Hematopoietic multipotent progenitor cell (in vitro differentiated cells): ENCODE measurements around the gene ZNF100. TPM values are rescaled to one million over a fixed set of nuclear protein-coding genes. Genes with fewer than 3 reads are reported as not detected.
A peak's percentile ranks its signal among the peaks of the same experiment; 100 is the strongest.
"Not testable (repeated sequence)": the region's sequence is repeated elsewhere in the genome, so short reads cannot be mapped to it uniquely, and the experiment has no call there.

Experiments used
- DNase-seq, 3 donors: peaks; one replicate each; pipeline ENCODE4 v3.0.0-alpha.2; 2011 to 2015; ENCODE audit warnings: low read depth in 2 of 3, low spot score in 2 of 3
- total RNA-seq: library from RNA; depleted of rRNA; stranded (reverse); fragments of >200 nt; gene quantifications from one replicate; pipeline ENCODE4 v1.2.3, GENCODE V29; 2012

The ZNF100 gene
- 6.7 TPM for total RNA-seq

DNA sequence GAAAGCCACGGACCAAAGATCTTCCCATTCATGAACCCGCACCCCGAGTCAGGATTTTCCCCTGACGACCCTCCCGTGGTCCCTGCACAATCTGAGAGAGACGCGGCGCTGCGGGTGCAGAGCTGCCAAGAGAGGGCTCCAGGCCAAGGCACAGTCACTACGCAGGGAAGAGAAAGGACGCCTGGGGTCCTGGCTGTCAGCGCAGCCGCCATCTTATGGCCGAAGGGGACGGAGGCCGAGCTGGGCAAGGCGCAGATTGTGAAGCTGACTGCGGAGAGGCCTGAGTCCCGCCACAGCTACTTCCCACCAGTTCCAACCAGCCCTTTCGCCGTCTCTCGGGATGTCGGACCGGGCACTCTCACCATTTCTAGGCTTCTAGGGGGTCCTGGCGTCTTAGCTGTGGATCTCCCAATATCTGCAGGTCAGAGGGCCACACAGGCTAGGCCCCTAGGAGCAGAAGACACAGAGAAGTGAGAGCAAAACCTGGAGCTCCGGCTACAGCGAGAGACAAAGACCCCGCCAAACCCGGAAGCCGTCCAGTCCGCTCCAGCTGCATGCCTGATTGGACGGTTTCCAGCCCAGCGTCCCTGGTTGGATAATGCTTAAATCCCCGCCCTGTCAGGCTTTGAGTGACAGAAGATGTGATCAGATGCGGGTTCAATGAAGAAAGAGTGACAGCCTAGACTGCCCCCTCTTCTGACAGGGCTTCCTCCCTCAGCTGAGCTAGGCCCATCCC is at the start of gene ZNF100:
ZNF100 (minus strand) TSS at position 515 of the 736 bp plus-strand sequence; CDS start at position 365, 150 bp downstream.
- peak; percentile 60 to 97 (median 94) for DNase-seq

DNA sequence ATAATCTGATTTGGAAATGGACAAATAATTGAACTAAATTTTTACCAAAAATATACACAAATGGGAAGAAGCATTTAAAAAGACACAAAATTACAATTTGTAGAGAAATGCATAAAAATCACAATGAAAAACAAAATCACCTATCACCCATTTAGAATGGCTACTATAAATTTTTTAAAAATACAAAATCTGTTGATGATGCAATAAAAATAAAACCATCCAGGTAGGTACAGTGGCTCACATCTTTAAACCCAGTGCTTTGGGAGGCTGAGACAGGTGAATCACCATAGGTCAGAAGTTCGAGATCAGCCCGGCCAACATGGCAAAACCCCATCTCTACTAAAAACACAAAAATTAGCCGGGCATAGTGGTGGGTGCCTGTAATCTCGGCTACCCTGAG is 45.1 kb upstream of the ZNF100 start:
- DNase-seq, result no peak

DNA sequence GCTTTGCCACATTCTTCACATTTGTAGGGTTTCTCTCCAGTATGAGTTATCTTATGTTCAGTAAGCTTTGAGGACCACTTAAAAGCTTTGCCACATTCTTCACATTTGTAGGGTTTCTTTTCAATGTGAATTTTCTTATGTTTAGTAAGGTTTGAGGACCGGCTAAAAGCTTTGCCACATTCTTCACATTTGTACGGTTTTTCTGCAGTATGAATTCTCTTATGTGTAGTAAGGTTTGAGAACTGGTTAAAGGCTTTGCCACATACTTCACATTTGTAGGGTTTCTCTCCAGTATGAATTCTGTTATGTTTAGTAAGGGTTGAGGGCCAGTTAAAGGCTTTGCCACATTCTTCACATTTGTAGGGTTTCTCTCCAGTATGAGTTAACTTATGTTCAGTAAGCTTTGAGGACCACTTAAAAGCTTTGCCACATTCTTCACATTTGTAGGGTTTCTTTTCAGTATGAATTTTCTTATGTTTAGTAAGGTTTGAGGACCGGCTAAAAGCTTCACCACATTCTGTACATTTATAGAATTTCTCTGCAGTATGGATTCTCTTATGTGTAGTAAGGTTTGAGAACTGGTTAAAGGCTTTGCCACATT is 41.1 kb upstream of the ZNF100 start:
- not testable (repeated sequence) for DNase-seq

DNA sequence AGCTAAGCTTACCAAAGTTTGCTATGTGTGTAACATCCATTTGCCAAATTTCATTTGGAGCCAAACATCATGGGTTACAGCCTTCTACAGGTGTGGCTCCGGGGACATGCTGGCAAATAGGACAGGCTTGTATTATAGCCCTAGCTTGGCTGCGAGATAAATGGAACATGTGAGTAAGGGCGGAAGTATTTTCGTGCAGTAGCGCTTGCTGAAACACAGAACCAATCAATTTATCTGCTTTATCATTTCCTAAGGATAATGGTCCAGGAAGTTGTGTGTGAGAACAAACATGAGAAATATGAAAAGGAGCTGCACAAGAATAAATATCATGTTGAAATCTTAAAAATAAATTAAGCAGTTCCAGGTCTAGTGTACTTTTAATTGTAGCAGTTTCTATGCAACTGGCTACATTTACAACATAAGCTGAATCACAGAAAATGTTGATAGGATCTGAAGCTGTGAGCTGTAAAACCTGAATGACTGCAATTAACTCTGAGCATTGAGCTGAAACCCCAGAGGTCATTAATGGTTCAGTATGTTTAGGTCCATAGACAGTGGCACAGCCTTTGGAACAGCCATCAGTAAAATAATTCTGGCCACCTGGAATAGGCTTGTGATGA is 22.2 kb upstream of the ZNF100 start:
- no peak for DNase-seq

DNA sequence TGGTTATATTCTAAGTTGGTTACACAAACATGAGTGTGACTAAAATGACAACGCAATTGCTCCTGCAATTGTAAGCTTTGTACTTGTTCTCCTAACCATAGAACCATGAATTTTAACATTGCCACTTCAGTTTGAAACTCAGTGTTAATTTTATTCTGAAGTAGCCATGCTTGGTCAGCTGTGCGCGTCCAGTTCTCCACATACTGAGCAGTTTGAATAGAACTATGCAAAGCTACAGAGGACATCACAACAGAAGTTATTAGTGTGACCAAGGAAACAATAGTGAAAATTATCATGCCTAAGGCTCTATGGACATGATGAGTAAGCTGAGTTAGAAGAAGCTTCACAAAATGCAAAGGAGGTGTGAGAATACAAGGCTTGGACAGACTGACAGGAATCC is 19.6 kb upstream of the ZNF100 start:
- DNase-seq, result no peak

DNA sequence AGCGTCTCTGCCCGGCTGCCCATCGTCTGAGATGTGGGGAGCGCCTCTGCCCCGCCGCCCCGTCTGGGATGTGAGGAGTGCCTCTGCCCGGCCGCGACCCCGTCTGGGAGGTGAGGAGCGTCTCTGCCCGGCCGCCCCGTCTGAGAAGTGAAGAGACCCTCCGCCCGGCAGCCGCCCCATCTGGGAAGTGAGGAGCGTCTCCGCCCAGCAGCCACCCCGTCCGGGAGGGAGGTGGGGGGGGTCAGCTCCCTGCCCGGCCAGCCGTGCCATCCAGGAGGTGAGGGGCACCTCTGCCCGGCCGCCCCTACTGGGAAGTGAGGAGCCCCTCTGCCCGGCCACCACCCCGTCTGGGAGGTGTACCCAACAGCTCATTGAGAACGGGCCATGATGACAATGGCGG is 8.4 kb upstream of the ZNF100 start:
- DNase-seq, result not testable (repeated sequence)

DNA sequence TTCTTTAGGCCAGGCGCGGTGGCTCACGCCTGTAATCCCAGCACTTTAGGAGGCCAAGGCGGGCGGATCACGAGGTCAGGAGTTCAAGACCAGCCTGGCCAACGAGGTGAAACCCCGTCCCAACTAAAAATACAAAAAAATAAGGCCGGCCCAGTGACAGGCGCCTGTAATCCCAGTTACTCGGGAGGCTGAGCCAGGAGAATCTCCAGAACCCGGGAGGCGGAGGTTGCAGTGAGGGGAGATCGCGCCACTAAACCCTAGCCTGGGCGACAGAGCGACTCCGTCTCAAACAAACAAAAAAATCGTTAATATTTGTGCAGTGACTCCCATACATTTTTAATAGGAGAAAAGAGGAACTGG is 694 bp downstream of the ZNF100 start:
- not testable (repeated sequence) for DNase-seq

DNA sequence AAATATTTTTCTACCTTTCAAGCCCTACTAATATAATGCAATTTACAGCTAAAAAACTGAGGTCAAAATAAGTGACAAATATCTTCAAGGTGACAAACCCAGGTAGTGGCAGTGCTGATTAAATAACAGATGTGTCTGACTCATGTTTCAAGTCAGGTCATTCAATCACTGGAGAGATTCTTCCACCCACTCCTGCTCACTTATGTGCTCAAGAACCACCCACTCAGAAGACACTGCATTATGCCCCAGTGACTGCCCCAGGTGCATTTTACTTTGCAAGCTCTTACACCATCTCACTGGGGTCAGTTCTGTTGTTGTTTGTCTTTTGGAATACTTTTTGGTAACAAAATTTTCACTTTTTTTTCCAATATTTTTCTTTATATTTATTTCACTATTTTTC is 2.2 kb downstream of the ZNF100 start:
- DNase-seq, result no peak

DNA sequence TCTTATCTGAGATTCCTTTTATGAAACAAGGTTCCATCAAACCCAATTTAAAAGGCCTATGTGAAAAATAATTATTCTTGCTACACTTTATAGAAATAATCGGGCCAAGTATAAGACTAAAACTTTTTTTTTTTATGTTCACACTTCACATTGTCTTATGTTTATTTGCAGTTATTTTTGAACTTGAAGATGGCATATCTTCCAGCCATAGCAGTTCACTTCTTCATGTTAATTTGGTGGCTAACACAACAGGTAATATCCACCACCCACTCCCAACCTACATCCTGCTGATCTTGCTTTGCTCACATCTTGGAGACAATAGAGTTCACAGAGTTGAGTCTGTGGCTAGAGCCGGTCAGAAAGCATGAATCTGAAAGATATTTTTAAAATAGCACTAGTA is 5.8 kb downstream of the ZNF100 start:
- not testable (repeated sequence) for DNase-seq

DNA sequence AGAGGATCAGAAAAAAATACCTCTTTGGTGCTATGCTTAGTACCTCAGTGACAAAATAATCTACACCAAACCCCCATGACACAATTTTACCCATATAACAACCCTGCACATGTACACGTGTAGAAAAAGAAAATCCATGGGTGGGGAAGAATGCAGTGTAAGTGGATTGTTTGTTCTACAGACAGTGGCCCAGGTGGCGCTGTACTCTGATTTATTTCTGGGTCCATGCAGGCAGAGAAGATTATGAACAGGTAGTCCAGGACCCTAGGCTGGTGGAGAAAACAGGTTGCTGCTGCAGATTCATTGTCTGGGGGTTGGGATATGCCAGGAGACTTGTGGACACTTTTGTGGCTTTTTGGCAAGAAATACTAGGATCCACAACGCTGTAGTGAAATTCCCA is 9.1 kb downstream of the ZNF100 start:
- DNase-seq, result no peak

DNA sequence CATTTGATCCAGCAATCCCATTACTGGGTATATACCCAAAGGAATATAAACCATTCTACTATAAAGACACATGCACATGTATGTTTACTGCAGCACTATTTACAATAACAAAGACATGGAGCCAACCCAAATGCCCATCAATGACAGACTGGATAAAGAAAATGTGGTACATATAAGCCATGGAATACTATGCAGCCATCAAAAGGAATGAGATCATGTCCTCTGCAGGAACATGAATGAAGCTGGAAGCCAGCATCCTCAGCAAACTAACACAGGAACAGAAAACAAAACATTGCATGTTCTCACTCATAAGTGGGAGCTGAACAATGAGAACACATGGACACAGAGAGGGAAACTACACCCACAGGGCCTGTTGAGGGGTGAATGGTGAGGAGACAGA is 11.8 kb downstream of the ZNF100 start:
- DNase-seq, result not testable (repeated sequence)

DNA sequence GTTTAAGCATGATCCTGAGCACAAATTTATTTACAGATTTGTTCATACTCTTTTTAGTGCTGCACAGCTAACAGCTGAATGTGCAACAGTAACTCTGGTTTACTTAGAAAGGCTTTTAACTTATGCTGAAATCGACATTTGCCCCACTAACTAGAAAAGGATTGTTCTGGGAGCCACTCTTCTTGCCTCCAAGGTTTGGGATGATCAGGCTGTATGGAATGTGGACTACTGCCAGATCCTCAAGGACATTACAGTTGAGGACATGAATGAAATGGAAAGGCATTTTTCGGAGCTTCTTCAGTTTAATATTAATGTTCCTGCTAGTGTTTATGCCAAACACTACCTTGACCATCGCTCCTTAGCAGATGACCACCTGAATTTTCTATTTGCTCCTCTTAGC is 16.0 kb downstream of the ZNF100 start:
- DNase-seq, result no peak

DNA sequence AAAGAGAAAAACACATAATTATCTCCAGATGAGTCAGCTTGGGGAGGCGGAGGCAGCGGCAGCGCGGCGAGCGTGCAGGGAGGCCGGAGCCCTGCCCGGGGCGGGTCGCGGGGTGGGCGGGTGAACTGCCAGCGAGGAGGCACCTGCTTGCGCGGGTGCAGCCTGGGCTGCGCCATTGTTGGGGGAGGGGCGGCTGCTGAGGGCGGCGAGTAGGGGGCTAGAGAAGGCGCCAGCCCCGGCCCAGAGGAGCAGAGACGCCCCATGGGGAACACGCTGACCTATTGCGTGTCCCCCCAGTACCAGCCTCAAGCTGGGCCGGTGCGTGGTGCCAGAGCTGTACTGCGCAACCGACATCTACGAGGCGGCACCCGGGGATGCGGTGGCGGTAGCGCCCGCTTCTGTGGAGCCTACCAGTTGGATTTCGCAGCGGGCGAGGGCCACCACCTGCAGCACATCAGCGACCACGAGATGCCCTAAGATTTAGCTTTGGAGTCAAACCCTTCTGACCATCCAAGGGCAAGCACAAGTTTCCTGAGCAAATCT is 16.7 kb downstream of the ZNF100 start:
- no peak for DNase-seq

DNA sequence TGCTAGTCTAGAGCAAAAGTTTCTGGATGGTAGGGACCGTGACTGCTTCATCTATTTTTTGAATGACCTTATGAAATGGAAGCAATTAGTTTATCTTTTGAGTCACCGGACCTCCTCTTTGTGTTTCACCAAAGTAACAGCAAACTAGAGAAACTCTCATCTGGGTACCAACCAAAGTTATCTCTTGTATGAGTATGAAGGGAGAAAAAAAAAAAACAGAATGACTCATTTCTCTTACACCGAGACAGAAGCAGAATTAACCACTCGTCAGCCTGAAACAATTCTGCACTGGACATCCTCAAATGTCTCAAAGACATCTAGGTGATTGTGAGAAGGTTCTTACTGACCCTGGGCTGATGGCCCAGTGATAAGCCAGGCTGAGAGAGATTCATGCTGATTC is 18.3 kb downstream of the ZNF100 start:
- DNase-seq, result no peak

DNA sequence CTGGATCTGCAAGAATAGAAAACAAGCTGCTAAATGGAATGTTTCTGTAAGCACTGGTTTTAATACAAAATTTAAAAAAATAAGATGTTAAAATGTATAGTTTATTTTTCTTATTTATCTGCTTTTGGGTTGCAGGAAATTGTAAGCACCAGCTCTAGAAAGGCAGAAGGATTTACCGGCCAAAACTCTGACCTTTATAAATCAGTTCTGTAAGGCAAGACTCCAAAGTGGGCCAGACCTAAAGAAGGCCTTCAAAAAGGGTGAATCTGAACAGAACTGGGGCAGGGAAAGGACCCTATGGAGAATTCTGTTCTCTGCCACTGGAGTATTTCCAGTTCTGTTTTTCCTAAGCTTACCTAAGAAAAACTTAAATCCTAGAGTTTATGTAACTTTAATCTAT is 19.3 kb downstream of the ZNF100 start:
- no peak for DNase-seq

DNA sequence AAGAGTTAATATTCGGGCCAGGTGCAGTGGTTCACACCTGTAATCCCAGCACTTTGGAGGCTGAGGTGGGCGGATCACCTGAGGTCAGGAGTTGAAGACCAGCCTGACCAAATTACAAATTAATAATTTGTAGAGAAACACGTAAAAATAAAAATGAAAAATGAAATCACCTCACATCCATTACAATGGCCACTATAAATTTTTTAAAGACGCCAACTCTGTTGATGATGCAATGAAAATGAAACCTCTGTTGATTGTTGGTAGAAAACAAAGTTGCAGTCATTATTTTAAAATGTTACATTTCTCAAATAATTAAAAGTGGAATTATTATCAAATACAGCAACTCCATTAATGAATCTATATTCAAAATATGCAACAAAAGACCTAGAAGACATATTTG is 26.8 kb downstream of the ZNF100 start:
- DNase-seq, result no peak

DNA sequence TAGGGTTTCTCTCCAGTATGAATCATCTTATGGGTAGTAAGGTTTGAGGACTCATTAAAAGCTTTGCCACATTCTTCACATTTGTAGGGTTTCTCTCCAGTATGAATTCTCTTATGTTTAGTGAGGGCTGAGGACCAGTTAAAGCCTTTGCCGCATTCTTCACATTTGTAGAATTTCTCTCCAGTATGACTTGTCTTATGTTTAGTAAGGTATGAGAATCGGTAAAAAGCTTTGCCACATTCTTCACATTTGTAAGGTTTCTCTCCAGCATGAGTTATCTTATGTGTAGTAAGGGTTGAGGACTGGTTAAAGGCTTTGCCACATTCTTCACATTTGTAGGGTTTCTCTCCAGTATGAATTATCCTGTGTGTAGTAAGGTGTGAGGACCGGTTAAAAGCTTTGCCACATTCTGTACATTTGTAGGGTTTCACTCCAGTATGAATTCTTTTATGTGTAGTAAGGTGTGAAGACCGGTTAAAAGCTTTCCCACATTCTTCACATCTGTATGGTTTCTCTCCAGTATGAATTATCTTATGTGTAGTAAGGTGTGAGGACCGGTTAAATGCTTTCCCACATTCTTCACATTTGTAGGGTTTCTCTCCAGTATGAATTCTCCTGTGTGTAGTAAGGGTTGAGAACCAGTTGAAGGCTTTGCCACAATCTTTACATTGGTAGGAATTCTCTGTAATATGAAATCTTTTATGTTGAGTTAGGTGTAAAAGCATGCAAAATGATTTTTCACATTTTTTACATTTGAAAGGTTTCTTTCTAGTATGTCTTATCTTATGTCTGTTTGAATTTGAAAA is 40.2 kb downstream of the ZNF100 start:
- not testable (repeated sequence) for DNase-seq

DNA sequence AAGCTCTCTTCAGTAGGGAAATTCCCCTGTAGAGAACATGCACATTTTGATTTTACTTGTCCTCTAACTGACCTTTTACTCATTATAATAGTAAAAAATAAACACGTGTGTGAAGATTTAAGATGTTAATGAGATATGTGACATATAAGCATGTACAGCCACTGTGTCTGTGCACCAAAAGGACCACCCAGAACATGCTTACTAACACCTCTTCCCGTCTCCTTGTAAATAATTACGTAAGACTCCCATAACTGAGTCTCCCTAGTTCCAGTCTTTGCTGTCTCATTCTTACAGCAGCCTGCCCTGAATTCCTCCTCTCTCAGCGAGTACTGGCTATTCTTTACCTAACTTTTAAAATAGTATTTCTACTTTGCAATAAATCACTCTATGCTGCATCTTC is 53.6 kb downstream of the ZNF100 start:
- no peak for DNase-seq

DNA sequence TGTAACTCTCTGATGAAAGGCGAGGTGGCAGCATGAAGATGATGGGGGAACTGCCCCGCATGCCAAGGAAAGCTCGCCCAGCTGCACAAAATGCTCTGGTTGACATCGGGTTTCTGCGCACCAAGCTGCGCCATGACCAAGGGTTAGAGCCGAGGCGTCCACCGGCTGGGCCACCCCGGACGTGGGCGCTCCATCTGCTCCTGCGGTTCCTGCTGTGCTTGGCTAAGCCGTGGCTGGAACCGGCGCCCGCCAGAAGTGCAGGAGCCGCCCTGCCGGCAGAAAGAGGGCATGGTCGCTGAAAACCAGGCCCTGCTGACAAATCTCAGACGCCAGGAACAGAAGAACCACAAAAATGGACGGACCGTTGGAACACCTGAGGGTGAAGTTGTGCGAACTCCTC is 57.9 kb downstream of the ZNF100 start:
- DNase-seq, result no peak

DNA sequence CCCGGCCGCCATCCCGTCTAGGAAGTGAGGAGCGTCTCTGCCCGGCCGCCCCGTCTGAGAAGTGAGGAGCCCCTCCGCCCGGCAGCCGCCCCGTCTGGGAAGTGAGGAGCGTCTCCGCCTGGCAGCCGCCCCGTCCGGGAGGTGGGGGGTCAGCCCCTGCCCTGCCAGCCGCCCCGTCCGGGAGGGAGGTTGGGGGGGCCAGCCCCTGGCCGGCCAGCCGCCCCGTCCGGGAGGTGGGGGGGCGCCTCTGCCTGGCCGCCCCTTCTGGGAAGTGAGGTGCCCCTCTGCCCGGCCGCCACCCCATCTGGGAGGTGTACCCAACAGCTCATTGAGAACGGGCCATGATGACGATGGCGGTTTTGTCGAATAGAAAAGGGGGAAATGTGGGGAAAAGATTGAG is 59.5 kb downstream of the ZNF100 start:
- not testable (repeated sequence) for DNase-seq

DNA sequence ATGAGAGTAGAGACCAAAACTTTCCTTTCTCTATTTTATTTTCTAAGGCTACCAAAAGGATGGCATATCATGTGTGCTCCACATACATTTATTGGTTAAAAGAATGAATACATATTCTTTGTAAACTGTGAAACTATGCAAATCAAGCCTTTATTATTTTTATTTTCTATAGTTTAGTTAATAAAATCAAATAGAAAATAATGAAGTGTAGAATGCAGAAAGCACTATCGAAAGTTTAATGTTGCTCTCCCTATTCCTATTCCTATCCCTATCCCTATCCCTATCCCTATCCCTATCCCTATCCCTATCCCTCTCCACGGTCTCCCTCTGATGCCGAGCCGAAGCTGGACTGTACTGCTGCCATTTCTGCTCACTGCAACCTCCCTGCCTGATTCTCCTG is 60.3 kb downstream of the ZNF100 start:
- DNase-seq, result no peak
